Measurements from ENCODE around the gene IQSEC1. TPM values are rescaled to one million over a fixed set of nuclear protein-coding genes. Genes with fewer than 3 reads are reported as not detected.

IQSEC1 gene
- total and polyA plus RNA-seq, 10 of the 15 experiments (the other 5 are each of a cell fraction or from before 2014, with no cell fraction given), result 0.92 to 55.2 (median 8.5) TPM

DNA sequence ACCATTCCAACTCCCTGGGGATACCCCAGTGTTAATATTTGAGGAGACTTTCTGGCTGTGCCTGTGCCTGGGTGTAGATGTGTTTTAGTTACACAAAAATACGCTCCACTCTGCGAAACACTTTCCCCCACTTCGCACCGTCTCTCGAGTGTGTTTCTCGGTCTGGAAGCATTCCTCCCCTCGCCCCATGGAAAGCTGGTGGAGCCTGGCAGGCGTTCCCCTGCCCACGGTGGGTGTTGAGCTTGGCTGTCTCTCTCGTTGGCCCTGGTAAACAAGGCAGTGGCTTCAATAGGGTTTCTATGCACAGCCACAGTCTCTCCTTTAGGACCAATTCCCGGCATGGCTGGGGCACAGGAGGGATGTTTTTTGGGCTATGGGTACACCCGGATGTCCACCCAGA lies 19.3 kb downstream of the IQSEC1 start:
- 80% methylated on average over 12 of the region's 12 CpGs for WGBS (ENCODE audit: insufficient coverage, insufficient replicate concordance, low lambda C conversion rate, missing lambda C conversion rate)

More for the DNA sequence above, 19.3 kb downstream of the IQSEC1 start:
- in situ Hi-C loops (cut with MboI), result no loop called here
- Histone ChIP-seq H3K4me2 (ENCODE audit: control insufficient read depth, insufficient read depth) (no peak overlapping the region), H3K79me2 (ENCODE audit: control insufficient read depth, insufficient read depth, low read length) (no peaks in the 10 kb centered on the region; the same call in 1 of the 2 replicates), H3K4me1 (ENCODE audit: control insufficient read depth, insufficient read depth, low read length) (no peaks in the 10 kb centered on the region), H3K9me3 (replicated peaks; ENCODE audit: control insufficient read depth, insufficient read depth, low read length) (no peaks in the 10 kb centered on the region), H2AFZ (ENCODE audit: control insufficient read depth, low read depth, low read length) (no peak overlapping the region), H3K27ac (ENCODE audit: control insufficient read depth, insufficient read depth) (no peak overlapping the region), H3K36me3 (ENCODE audit: control insufficient read depth in 2 of 2, insufficient read depth in 2 of 2, low read length in 1 of 2) (no peaks in the 10 kb centered on the region; a peak in 1 of 4 replicates), H4K20me1 (ENCODE audit: control insufficient read depth, insufficient read depth) (no peaks in the 10 kb centered on the region), H3K9ac (ENCODE audit: control insufficient read depth, insufficient read depth, low read length) (no peak overlapping the region), H3K4me3 (no peak overlapping the region), H3K27me3 (replicated peaks in 1 of 2; ENCODE audit: control insufficient read depth in 2 of 2, insufficient read depth in 2 of 2, low read length in 1 of 2) (no peaks in the 10 kb centered on the region)
- FAIRE-seq (no peak), ATAC-seq (no peak), DNase-seq (ENCODE audit: low read depth, low spot score) (no peak)
- RAD21 ChIA-PET (ENCODE audit: unreplicated experiment), result no interaction called here
- SMC1A ChIA-PET (ENCODE audit: uncharacterized antibody, unreplicated experiment), result no interaction called here
- no TSS peak for BruUV-seq (replicated peaks)
- POLR2A ChIA-PET, result no interaction called here
- CTCF ChIA-PET, result interaction anchor here (1.1 kb wide), 1 partner anchor 41 kb away, joined by 3 read pairs; no protein-coding TSS in a partner anchor
- TF ChIP-seq ASH2L (IDR thresholded peaks at IDR 0.05; ENCODE audit: borderline replicate concordance, low read depth) (no peak), JUNB (IDR thresholded peaks at IDR 0.05) (no peak), RCOR1 (conservative IDR thresholded peaks at IDR 0.05; ENCODE audit: low read depth, low read length) (no peak), MTA3 (IDR thresholded peaks at IDR 0.05; ENCODE audit: borderline replicate concordance, low read length) (no peak), CBX5 (IDR thresholded peaks at IDR 0.05; ENCODE audit: low read depth) (no peak), CBFB (IDR thresholded peaks at IDR 0.05; ENCODE audit: low read depth) (no peak), SPI1 (IDR thresholded peaks at IDR 0.05; ENCODE audit: borderline replicate concordance, insufficient read depth, low read depth, low read length) (no peak), CBX3 (IDR thresholded peaks at IDR 0.05; ENCODE audit: borderline replicate concordance, low read depth) (no peak), POLR2AphosphoS2 (IDR thresholded peaks at IDR 0.05; ENCODE audit: low read depth, low read length) (no peak), CUX1 (IDR thresholded peaks at IDR 0.05; ENCODE audit: insufficient replicate concordance, low read depth, low read length) (no peak), MEF2A (IDR thresholded peaks at IDR 0.05; ENCODE audit: insufficient read depth, low read depth, low read length) (no peak), BRCA1 (IDR thresholded peaks at IDR 0.05; ENCODE audit: low read depth, low read length) (no peak), NFIC (IDR thresholded peaks at IDR 0.05; ENCODE audit: low read depth, low read length) (no peak), CHD1 (IDR thresholded peaks at IDR 0.05; ENCODE audit: low read depth, low read length) (no peak), RUNX3 (IDR thresholded peaks at IDR 0.05; ENCODE audit: low read length) (no peak), FOXM1 (IDR thresholded peaks at IDR 0.05; ENCODE audit: low read depth, low read length) (no peak)
- TF ChIP-seq, protein P1, sequence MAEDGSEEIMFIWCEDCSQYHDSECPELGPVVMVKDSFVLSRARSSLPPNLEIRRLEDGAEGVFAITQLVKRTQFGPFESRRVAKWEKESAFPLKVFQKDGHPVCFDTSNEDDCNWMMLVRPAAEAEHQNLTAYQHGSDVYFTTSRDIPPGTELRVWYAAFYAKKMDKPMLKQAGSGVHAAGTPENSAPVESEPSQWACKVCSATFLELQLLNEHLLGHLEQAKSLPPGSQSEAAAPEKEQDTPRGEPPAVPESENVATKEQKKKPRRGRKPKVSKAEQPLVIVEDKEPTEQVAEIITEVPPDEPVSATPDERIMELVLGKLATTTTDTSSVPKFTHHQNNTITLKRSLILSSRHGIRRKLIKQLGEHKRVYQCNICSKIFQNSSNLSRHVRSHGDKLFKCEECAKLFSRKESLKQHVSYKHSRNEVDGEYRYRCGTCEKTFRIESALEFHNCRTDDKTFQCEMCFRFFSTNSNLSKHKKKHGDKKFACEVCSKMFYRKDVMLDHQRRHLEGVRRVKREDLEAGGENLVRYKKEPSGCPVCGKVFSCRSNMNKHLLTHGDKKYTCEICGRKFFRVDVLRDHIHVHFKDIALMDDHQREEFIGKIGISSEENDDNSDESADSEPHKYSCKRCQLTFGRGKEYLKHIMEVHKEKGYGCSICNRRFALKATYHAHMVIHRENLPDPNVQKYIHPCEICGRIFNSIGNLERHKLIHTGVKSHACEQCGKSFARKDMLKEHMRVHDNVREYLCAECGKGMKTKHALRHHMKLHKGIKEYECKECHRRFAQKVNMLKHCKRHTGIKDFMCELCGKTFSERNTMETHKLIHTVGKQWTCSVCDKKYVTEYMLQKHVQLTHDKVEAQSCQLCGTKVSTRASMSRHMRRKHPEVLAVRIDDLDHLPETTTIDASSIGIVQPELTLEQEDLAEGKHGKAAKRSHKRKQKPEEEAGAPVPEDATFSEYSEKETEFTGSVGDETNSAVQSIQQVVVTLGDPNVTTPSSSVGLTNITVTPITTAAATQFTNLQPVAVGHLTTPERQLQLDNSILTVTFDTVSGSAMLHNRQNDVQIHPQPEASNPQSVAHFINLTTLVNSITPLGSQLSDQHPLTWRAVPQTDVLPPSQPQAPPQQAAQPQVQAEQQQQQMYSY (CRISPR knock-in tag; IDR thresholded peaks at IDR 0.05), result no peak
- intact Hi-C loops (cut with micrococcal nuclease; ENCODE audit: unreplicated experiment), result no loop called here

Data from GM12878 (cell line).